WI38 (cell line): ENCODE measurements around the gene MEN1.

Experiments
- H3K4me3 ChIP-seq: 2 replicates; pipeline ENCODE4 v1.5.1; 2011; ENCODE audit warnings: low read depth, mild to moderate bottlenecking, control low read depth, low read length
- CTCF ChIP-seq: IDR thresholded peaks from 2 replicates; pipeline ENCODE4 v1.5.1; 2012; ENCODE audit warnings: low read depth, mild to moderate bottlenecking, control low read depth, low read length

MEN1 gene

GRCh38 chr11:64809781-64810241 lies 540 bp downstream of the MEN1 start:
- H3K4me3 ChIP-seq = peak overlapping the region; percentile 71
- TF ChIP-seq CTCF = no peak

GRCh38 chr11:64805481-64805880 lies 4.9 kb downstream of the MEN1 start:
- no peak for TF ChIP-seq CTCF
- no peak overlapping the region for H3K4me3 ChIP-seq

GRCh38 chr11:64804346-64805210 lies 5.8 kb downstream of the MEN1 start:
- H3K4me3 ChIP-seq = no peak overlapping the region
- TF ChIP-seq CTCF = no peak

- peak overlapping the region; percentile 77 for H3K4me3 ChIP-seq
- no peak for TF ChIP-seq CTCF
Measured at GRCh38 chr11:64803846-64804345, 6.5 kb downstream of the MEN1 start.

DNA sequence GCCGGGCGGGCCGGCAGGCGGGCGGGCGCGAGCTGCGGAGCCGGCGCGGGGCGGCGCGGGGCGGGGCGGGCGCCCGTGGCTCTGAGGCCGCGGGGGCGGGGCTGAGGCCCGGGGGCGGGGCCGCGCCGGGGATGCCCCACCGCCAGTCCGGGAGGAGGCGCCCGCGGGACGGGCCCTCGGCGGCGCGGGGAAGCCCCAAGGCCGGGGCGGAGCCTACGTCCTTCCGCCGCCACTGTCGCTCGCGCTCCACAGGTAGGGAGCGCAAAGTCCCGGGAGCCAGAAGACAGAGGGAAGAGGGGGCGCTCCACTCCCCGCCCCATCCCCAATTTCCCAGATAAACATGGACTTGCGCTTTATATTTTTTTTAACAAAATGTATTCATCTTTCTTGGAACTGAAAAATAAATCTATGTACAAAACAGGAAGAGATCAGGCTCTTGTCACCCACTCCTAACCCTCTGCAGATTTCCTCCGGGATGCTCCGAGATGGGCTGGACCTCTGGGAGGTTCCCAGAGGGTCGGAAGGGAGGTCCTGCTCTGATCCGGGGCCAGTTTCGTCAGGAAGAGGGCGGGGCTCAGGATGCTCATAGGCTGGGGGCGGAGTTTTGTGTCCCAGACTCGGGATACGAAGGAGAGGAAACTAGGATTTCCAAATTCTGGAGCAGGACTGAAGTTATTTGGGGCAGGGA lies 7.0 kb downstream of the MEN1 start, which contains the start of gene MAP4K2:
MAP4K2 (minus strand) TSS at position 57 of the 688 bp plus-strand sequence. CDS start 65 bp downstream, outside the sequence.
- TF ChIP-seq CTCF = no peak

GRCh38 chr11:64802370-64803157 lies 7.8 kb downstream of the MEN1 start:
- H3K4me3 ChIP-seq = peak overlapping the region; percentile 57
- no peak for TF ChIP-seq CTCF

More for the DNA sequence above, 7.0 kb downstream of the MEN1 start, which contains the start of gene MAP4K2:
- peak within 1 kb of the TSS; percentile 77 for H3K4me3 ChIP-seq
